GM23338 (cell line): ENCODE data around the gene LCP2. TPM values are rescaled to one million over a fixed set of nuclear protein-coding genes. Genes with fewer than 3 reads are reported as not detected.

ENCODE experiments used
- ATAC-seq: fragments of 200-7000 bp; cut with Tn5 transposase; 3 replicates; pipeline ENCODE4 v1.9.1; 2020
- DNase-seq: peaks from one replicate; pipeline ENCODE4 v3.0.0-alpha.2; 2015; ENCODE audit warnings: low spot score
- H2AFZ ChIP-seq: fragments of 200-600 bp; sonication (generic); 2 replicates; pipeline ENCODE4 v1.8.0; 2016; ENCODE audit warnings: antibody characterized with exemption, mild to moderate bottlenecking, moderate library complexity
- H3F3A ChIP-seq: fragments of 200-600 bp; sonication (generic); replicated peaks from 2 replicates; pipeline ENCODE4 v1.8.0; 2017; ENCODE audit warnings: antibody characterized with exemption, mixed run types, low read depth
- H3K27ac ChIP-seq: fragments of 200-600 bp; sonication (generic); 2 replicates; pipeline ENCODE4 v1.6.1; 2016; ENCODE audit warnings: low read depth
- H3K27me3 ChIP-seq: fragments of 200-600 bp; sonication (generic); 2 replicates; pipeline ENCODE4 v1.8.0; 2016; ENCODE audit warnings: mild to moderate bottlenecking, mixed run types, moderate library complexity; ENCODE audit not compliant: insufficient read depth
- H3K36me3 ChIP-seq: fragments of 200-600 bp; sonication (generic); 2 replicates; pipeline ENCODE4 v1.8.0; 2016; ENCODE audit warnings: mild to moderate bottlenecking; ENCODE audit not compliant: insufficient read depth
- H3K4me1 ChIP-seq: fragments of 200-600 bp; sonication (generic); 2 replicates; pipeline ENCODE4 v1.8.0; 2016; ENCODE audit warnings: mild to moderate bottlenecking, moderate library complexity; ENCODE audit not compliant: insufficient read depth
- H3K4me2 ChIP-seq: fragments of 200-600 bp; sonication (generic); 2 replicates; pipeline ENCODE4 v1.7.1; 2017; ENCODE audit warnings: mixed run types
- H3K4me3 ChIP-seq: fragments of 200-600 bp; sonication (generic); 2 replicates; pipeline ENCODE4 v1.6.1; 2016; ENCODE audit warnings: mixed run types
- H3K79me2 ChIP-seq: fragments of 200-600 bp; sonication (generic); replicated peaks from 2 replicates; pipeline ENCODE4 v1.8.0; 2017; ENCODE audit warnings: mild to moderate bottlenecking; ENCODE audit not compliant: insufficient read depth
- H3K9me2 ChIP-seq: fragments of 200-600 bp; sonication (generic); 2 replicates; pipeline ENCODE4 v1.8.0; 2017; ENCODE audit not compliant: insufficient read depth
- H4K20me1 ChIP-seq: fragments of 200-600 bp; sonication (generic); replicated peaks from 2 replicates; pipeline ENCODE4 v1.8.0; 2017; ENCODE audit warnings: mild to moderate bottlenecking; ENCODE audit not compliant: insufficient read depth
- H3K27ac Mint-ChIP-seq: 2 replicates; pipeline ENCODE4 v1.8.0; 2020; ENCODE audit warnings: inconsistent platforms, mild to moderate bottlenecking, moderate library complexity, mixed read lengths
- H3K27me3 Mint-ChIP-seq: 3 replicates; pipeline ENCODE4 v1.8.0; 2022; ENCODE audit warnings: low read depth, mild to moderate bottlenecking, moderate library complexity, mixed read lengths, inconsistent platforms; ENCODE audit not compliant: insufficient read depth, poor library complexity
- H3K36me3 Mint-ChIP-seq: 3 replicates; pipeline ENCODE4 v1.8.0; 2021; ENCODE audit warnings: low read depth, mild to moderate bottlenecking, inconsistent platforms, moderate library complexity, mixed read lengths
- H3K4me1 Mint-ChIP-seq: 3 replicates; pipeline ENCODE4 v1.8.0; 2020; ENCODE audit warnings: mild to moderate bottlenecking, inconsistent platforms, mixed read lengths
- H3K4me3 Mint-ChIP-seq: 3 replicates; pipeline ENCODE4 v1.8.0; 2021; ENCODE audit warnings: moderate library complexity, mild to moderate bottlenecking, inconsistent platforms, mixed read lengths
- H3K9me3 Mint-ChIP-seq: 3 replicates; pipeline ENCODE4 v1.8.0; 2020; ENCODE audit warnings: moderate library complexity, mild to moderate bottlenecking, inconsistent platforms, mixed read lengths
- CREB1 ChIP-seq: fragments of 250-450 bp; sonication (Bioruptor Pico); IDR thresholded peaks from 2 replicates; pipeline ENCODE4 v1.5.0; 2020; ENCODE audit warnings: low read depth, mild to moderate bottlenecking, moderate library complexity
- CTCF ChIP-seq, 2 experiments: fragments of 200-600 bp in 1 of 2; sonication (generic) in 1 of 2; conservative IDR thresholded peaks; 2 replicates each; pipeline versions ENCODE4 v1.5.1 to v1.6.1; 2016 to 2017; ENCODE audit warnings: antibody characterized with exemption in 2 of 2, low read depth in 2 of 2, mild to moderate bottlenecking in 2 of 2, moderate library complexity in 1 of 2
- ETS1 ChIP-seq: IDR thresholded peaks from 2 replicates; pipeline ENCODE4 v1.6.1; 2016; ENCODE audit warnings: antibody characterized with exemption
- EZH2 ChIP-seq: fragments of 200-600 bp; sonication (generic); IDR thresholded peaks from one replicate; pipeline ENCODE4 v1.8.0; 2017; ENCODE audit warnings: antibody characterized with exemption, mild to moderate bottlenecking, low read depth; ENCODE audit not compliant: unreplicated experiment
- EZH2phosphoT487 ChIP-seq: fragments of 200-600 bp; sonication (generic); IDR thresholded peaks from one replicate; pipeline ENCODE4 v1.8.1; 2018; ENCODE audit warnings: antibody characterized with exemption; ENCODE audit not compliant: unreplicated experiment
- JUNB ChIP-seq: IDR thresholded peaks from one replicate; pipeline ENCODE4 v1.6.1; 2016; ENCODE audit warnings: antibody characterized with exemption; ENCODE audit not compliant: unreplicated experiment
- NANOG ChIP-seq: IDR thresholded peaks from 2 replicates; pipeline ENCODE4 v1.6.1; 2016; ENCODE audit warnings: antibody characterized with exemption, borderline replicate concordance
- POLR2AphosphoS5 ChIP-seq: IDR thresholded peaks from 2 replicates; pipeline ENCODE4 v1.6.1; 2016; ENCODE audit warnings: antibody characterized with exemption, low read depth
- REST ChIP-seq: IDR thresholded peaks from one replicate; pipeline ENCODE4 v1.6.1; 2018; ENCODE audit warnings: antibody characterized with exemption; ENCODE audit not compliant: unreplicated experiment
- STAT1 ChIP-seq: IDR thresholded peaks from one replicate; pipeline ENCODE4 v1.6.1; 2016; ENCODE audit warnings: antibody characterized with exemption; ENCODE audit not compliant: unreplicated experiment
- ZNF114 ChIP-seq: fragments of 250-450 bp; sonication (Bioruptor Pico); IDR thresholded peaks from 2 replicates; pipeline ENCODE4 v1.5.0; 2020; ENCODE audit warnings: mild to moderate bottlenecking, moderate library complexity
- ZNF331 ChIP-seq: fragments of 250-450 bp; sonication (Bioruptor Pico); IDR thresholded peaks from 2 replicates; pipeline ENCODE4 v1.5.0; 2020; ENCODE audit warnings: low read depth, mild to moderate bottlenecking, moderate library complexity
- ZNF462 ChIP-seq: fragments of 250-450 bp; sonication (Bioruptor Pico); IDR thresholded peaks from 2 replicates; pipeline ENCODE4 v1.5.0; 2020; ENCODE audit warnings: mild to moderate bottlenecking, moderate library complexity
- polyA plus RNA-seq: library from polyadenylated mRNA; unstranded; fragments of >200 nt; fragmentation: Nextera tagmentation; extraction: Ambion mirVana; gene quantifications from 2 replicates; pipeline ENCODE4 v1.2.1, GENCODE V29; 2016
- total RNA-seq: library from RNA; depleted of rRNA; stranded (reverse); fragments of >200 nt; shearing (Covaris generic); gene quantifications from 2 replicates; pipeline ENCODE4 v1.2.3, GENCODE V29; 2014

Gene LCP2
- total and polyA plus RNA-seq, 2 experiments from 2014 or later = 0.26 to 0.38 TPM

GRCh38 chr5:170279459-170279817 is 18.1 kb downstream of the LCP2 start:
- ATAC-seq (peak; percentile 26; the same call in 2 of the 3 replicates), DNase-seq (no peak)
- no peaks in the 10 kb centered on the region for H4K20me1 ChIP-seq
- Mint-ChIP-seq H3K27ac (no peak overlapping the region), H3K9me3 (peaks cover 16% of the 10 kb centered on the region), H3K36me3 (peaks cover 10% of the 10 kb centered on the region), H3K27me3 (peaks cover 16% of the 10 kb centered on the region), H3K4me1 (peaks cover 37% of the 10 kb centered on the region), H3K4me3 (no peak overlapping the region)
- H2AFZ ChIP-seq = no peak overlapping the region
- TF ChIP-seq REST = no peak
- no peak for TF ChIP-seq CTCF (conservative IDR thresholded peaks at IDR 0.05; ENCODE audit: low read depth in 2 of 2)
- TF ChIP-seq NANOG = no peak
- TF ChIP-seq CREB1 (CRISPR knock-in tag) = no peak
- no peak for TF ChIP-seq ETS1
- TF ChIP-seq ZNF462 (CRISPR knock-in tag) = no peak
- TF ChIP-seq ZNF114 (CRISPR knock-in tag) = no peak
- TF ChIP-seq ZNF331 (CRISPR knock-in tag) = no peak
- TF ChIP-seq EZH2 = no peak
- TF ChIP-seq EZH2phosphoT487 = no peak
- TF ChIP-seq STAT1 = no peak
- no peak for TF ChIP-seq POLR2AphosphoS5
- no peak for TF ChIP-seq JUNB
- no peaks in the 10 kb centered on the region for H3F3A ChIP-seq
- no peaks in the 10 kb centered on the region for H3K27me3 ChIP-seq
- peaks cover 31% of the 10 kb centered on the region for H3K4me1 ChIP-seq
- no peaks in the 10 kb centered on the region for H3K36me3 ChIP-seq
- H3K79me2 ChIP-seq = no peaks in the 10 kb centered on the region
- H3K9me2 ChIP-seq = no peaks in the 10 kb centered on the region; the same call in 1 of the 2 replicates
- H3K4me2 ChIP-seq = peak overlapping the region; percentile 69
- peak overlapping the region; percentile 72; the same call in 1 of the 2 replicates for H3K27ac ChIP-seq
- peak overlapping the region; percentile 20; the same call in 1 of the 2 replicates for H3K4me3 ChIP-seq
